ENCODE measurements around the gene RASSF5.

GRCh38 chr1:206538901-206539640 is 31.7 kb downstream of the RASSF5 start:
- TF ChIP-seq CTCF (IDR thresholded peaks at IDR 0.05; ENCODE audit: borderline replicate concordance, extremely low read depth, low read length, poor library complexity, severe bottlenecking), result no peak
- TF ChIP-seq EZH2 (IDR thresholded peaks at IDR 0.05; ENCODE audit: borderline replicate concordance, low read depth, low read length, severe bottlenecking), result no peak

Measured in DND-41 (cell line).